ENCODE results near the gene KCNK16. TPM values are rescaled to one million over a fixed set of nuclear protein-coding genes. Genes with fewer than 3 reads are reported as not detected.

The KCNK16 gene
- total and polyA plus RNA-seq, 7 donors = not detected

- H3K9me3 ChIP-seq = no peaks in the 10 kb centered on the region
- intact Hi-C loops (cut with DNase I) = no loop called here
- TF ChIP-seq POLR2A (IDR thresholded peaks at IDR 0.05) = no peak
- no peak for TF ChIP-seq EP300 (IDR thresholded peaks at IDR 0.05)
- DNase-seq = no peak
- no peaks in the 10 kb centered on the region for H3K4me1 ChIP-seq
- H3K36me3 ChIP-seq = no peaks in the 10 kb centered on the region
- H3K27ac ChIP-seq = no peak overlapping the region
- H3K27me3 ChIP-seq = peaks cover 0 to 19% (median 0%) of the 10 kb centered on the region in 3 donors
- no peak overlapping the region for H3K4me3 ChIP-seq
- 34 to 45% methylated on average over 10 of the region's 10 CpGs for WGBS, 2 donors
Observed at GRCh38 chr6:39339868-39340550, 17.5 kb upstream of the KCNK16 start.

GRCh38 chr6:39339096-39339867, 16.8 kb upstream of the KCNK16 start:
- no peak overlapping the region for H3K27ac ChIP-seq
- TF ChIP-seq POLR2A (IDR thresholded peaks at IDR 0.05) = no peak
- no peak for TF ChIP-seq CTCF (IDR thresholded peaks at IDR 0.05)
- no peak for TF ChIP-seq EP300 (IDR thresholded peaks at IDR 0.05)
- TF ChIP-seq POLR2AphosphoS5 (IDR thresholded peaks at IDR 0.05) = no peak
- WGBS, 2 donors = 60 to 63% methylated on average over 9 of the region's 9 CpGs
- H3K27me3 ChIP-seq = peaks cover 0 to 19% (median 0%) of the 10 kb centered on the region in 3 donors
- intact Hi-C loops (cut with DNase I) = no loop called here
- H3K36me3 ChIP-seq = no peaks in the 10 kb centered on the region
- H3K9me3 ChIP-seq = no peaks in the 10 kb centered on the region
- no peaks in the 10 kb centered on the region for H3K4me1 ChIP-seq
- no peak overlapping the region for H3K4me3 ChIP-seq
- DNase-seq = no peak

- no peaks in the 10 kb centered on the region for H3K4me1 ChIP-seq
- no peak for DNase-seq
- no peak overlapping the region for H3K4me3 ChIP-seq
- H3K27ac ChIP-seq = no peak overlapping the region
- 51 to 77% methylated on average over 5 of the region's 5 CpGs for WGBS, 2 donors
- TF ChIP-seq POLR2A (IDR thresholded peaks at IDR 0.05) (no peak), EP300 (IDR thresholded peaks at IDR 0.05) (no peak), POLR2AphosphoS5 (IDR thresholded peaks at IDR 0.05) (no peak), CTCF (IDR thresholded peaks at IDR 0.05) (no peak)
- peaks cover 0 to 19% (median 0%) of the 10 kb centered on the region in 3 donors for H3K27me3 ChIP-seq
- no peaks in the 10 kb centered on the region for H3K36me3 ChIP-seq
- no peaks in the 10 kb centered on the region for H3K9me3 ChIP-seq
- intact Hi-C loops (cut with DNase I) = no loop called here
Observed at GRCh38 chr6:39338397-39338796, 15.9 kb upstream of the KCNK16 start.

- intact Hi-C loops (cut with DNase I) = no loop called here
- H3K27ac ChIP-seq = no peak overlapping the region
- H3K9me3 ChIP-seq = no peaks in the 10 kb centered on the region
- TF ChIP-seq POLR2A (IDR thresholded peaks at IDR 0.05) = no peak
- TF ChIP-seq EP300 (IDR thresholded peaks at IDR 0.05) = no peak
- TF ChIP-seq POLR2AphosphoS5 (IDR thresholded peaks at IDR 0.05) = no peak
- TF ChIP-seq CTCF (IDR thresholded peaks at IDR 0.05) = no peak
- no peak for DNase-seq
- H3K36me3 ChIP-seq = no peaks in the 10 kb centered on the region
- 33 to 45% methylated on average over 5 of the region's 5 CpGs for WGBS, 2 donors
- peaks cover 0 to 17% (median 0%) of the 10 kb centered on the region in 3 donors for H3K27me3 ChIP-seq
- H3K4me1 ChIP-seq = no peaks in the 10 kb centered on the region
- no peak overlapping the region for H3K4me3 ChIP-seq
Observed at GRCh38 chr6:39335780-39336545, 13.5 kb upstream of the KCNK16 start.
